H9 (cell line): ENCODE measurements around the gene ARMH1. TPM values are rescaled to one million over a fixed set of nuclear protein-coding genes. Genes with fewer than 3 reads are reported as not detected.

Source experiments
- DNase-seq: peaks from one replicate; pipeline ENCODE4 v3.0.0-alpha.2; 2017
- H2AFZ ChIP-seq: one replicate; pipeline ENCODE4 v1.6.1; 2013; ENCODE audit warnings: mild to moderate bottlenecking, low read length, control low read depth, moderate library complexity
- H2AK5ac ChIP-seq: 2 replicates; pipeline ENCODE4 v1.6.1; 2013; ENCODE audit warnings: low read length, control low read depth, mixed read lengths; ENCODE audit not compliant: insufficient read length
- H2BK120ac ChIP-seq: one replicate; pipeline ENCODE4 v1.6.1; 2013; ENCODE audit warnings: low read depth, mild to moderate bottlenecking, low read length, control low read depth, inconsistent platforms; ENCODE audit not compliant: poor library complexity, severe bottlenecking
- H2BK12ac ChIP-seq: 2 replicates; pipeline ENCODE4 v1.6.1; 2013; ENCODE audit warnings: low read length, control low read depth, mixed read lengths, low read depth; ENCODE audit not compliant: insufficient read length
- H2BK15ac ChIP-seq: 2 replicates; pipeline ENCODE4 v1.6.1; 2013; ENCODE audit warnings: low read depth, low read length, control low read depth
- H2BK20ac ChIP-seq: one replicate; pipeline ENCODE4 v1.6.1; 2013; ENCODE audit warnings: low read depth, mild to moderate bottlenecking, low read length, control low read depth, inconsistent platforms; ENCODE audit not compliant: poor library complexity, severe bottlenecking
- H2BK5ac ChIP-seq: 2 replicates; pipeline ENCODE4 v1.6.1; 2013; ENCODE audit warnings: low read length, control low read depth, mixed read lengths; ENCODE audit not compliant: insufficient read length
- H3K14ac ChIP-seq: 2 replicates; pipeline ENCODE4 v1.6.1; 2013; ENCODE audit warnings: low read length, control low read depth; ENCODE audit not compliant: insufficient read depth
- H3K18ac ChIP-seq: 2 replicates; pipeline ENCODE4 v1.6.1; 2013; ENCODE audit warnings: low read depth, mild to moderate bottlenecking, mixed read lengths, low read length, control low read depth; ENCODE audit not compliant: insufficient read length
- H3K23ac ChIP-seq: 2 replicates; pipeline ENCODE4 v1.6.1; 2013; ENCODE audit warnings: low read length, control low read depth, mixed read lengths, low read depth; ENCODE audit not compliant: insufficient read length
- H3K23me2 ChIP-seq: 2 replicates; pipeline ENCODE4 v1.6.1; 2013; ENCODE audit warnings: low read depth, mild to moderate bottlenecking, mixed read lengths, low read length, control low read depth; ENCODE audit not compliant: insufficient read length, poor library complexity, severe bottlenecking
- H3K27ac ChIP-seq: 2 replicates; pipeline ENCODE4 v1.5.1; 2013; ENCODE audit warnings: low read length, control low read depth, mixed read lengths, low read depth; ENCODE audit not compliant: insufficient read length
- H3K27me3 ChIP-seq: 2 replicates; pipeline ENCODE4 v1.6.1; 2013; ENCODE audit warnings: low read length, control low read depth, inconsistent platforms; ENCODE audit not compliant: insufficient read depth
- H3K4ac ChIP-seq: 2 replicates; pipeline ENCODE4 v1.6.1; 2013; ENCODE audit warnings: low read depth, mild to moderate bottlenecking, control low read depth, inconsistent platforms, low read length, moderate library complexity
- H3K4me1 ChIP-seq: 2 replicates; pipeline ENCODE4 v1.6.1; 2013; ENCODE audit warnings: low read length, control low read depth, inconsistent platforms; ENCODE audit not compliant: insufficient read depth
- H3K4me2 ChIP-seq: 2 replicates; pipeline ENCODE4 v1.6.1; 2013; ENCODE audit warnings: low read length, control low read depth, mixed read lengths; ENCODE audit not compliant: insufficient read length, insufficient read depth
- H3K56ac ChIP-seq: 2 replicates; pipeline ENCODE4 v1.6.1; 2013; ENCODE audit warnings: low read depth, mild to moderate bottlenecking, mixed read lengths, low read length, control low read depth; ENCODE audit not compliant: insufficient read length
- H3K79me1 ChIP-seq: 2 replicates; pipeline ENCODE4 v1.6.1; 2013; ENCODE audit warnings: low read depth, mild to moderate bottlenecking, moderate library complexity, low read length, control low read depth, inconsistent platforms; ENCODE audit not compliant: insufficient read depth, poor library complexity, severe bottlenecking
- H3K79me2 ChIP-seq: 2 replicates; pipeline ENCODE4 v1.6.1; 2013; ENCODE audit warnings: low read length, control low read depth, inconsistent platforms; ENCODE audit not compliant: insufficient read depth
- H3K9ac ChIP-seq: 2 replicates; pipeline ENCODE4 v1.6.1; 2013; ENCODE audit warnings: low read length, control low read depth, mixed read lengths; ENCODE audit not compliant: insufficient read length; ENCODE audit errors: extremely low read depth
- H3K9me3 ChIP-seq: one replicate; pipeline ENCODE4 v1.6.1; 2013; ENCODE audit warnings: low read depth, low read length, inconsistent platforms; ENCODE audit not compliant: control insufficient read depth
- H3T11ph ChIP-seq: one replicate; pipeline ENCODE4 v1.6.1; 2013; ENCODE audit warnings: mild to moderate bottlenecking, low read length, control low read depth, inconsistent platforms
- H4K20me1 ChIP-seq: one replicate; pipeline ENCODE4 v1.6.1; 2013; ENCODE audit not compliant: control insufficient read depth, insufficient read length, insufficient read depth
- H4K5ac ChIP-seq: 2 replicates; pipeline ENCODE4 v1.6.1; 2013; ENCODE audit warnings: low read depth, mild to moderate bottlenecking, mixed read lengths, low read length, control low read depth; ENCODE audit not compliant: insufficient read length
- H4K8ac ChIP-seq: replicated peaks from 2 replicates; pipeline ENCODE4 v1.6.1; 2013; ENCODE audit warnings: low read length, control low read depth, mixed read lengths, low read depth; ENCODE audit not compliant: insufficient read length
- H4K91ac ChIP-seq: 2 replicates; pipeline ENCODE4 v1.6.1; 2013; ENCODE audit warnings: low read depth, mild to moderate bottlenecking, moderate library complexity, mixed read lengths, low read length, control low read depth; ENCODE audit not compliant: insufficient read length
- H3K27ac Mint-ChIP-seq, 3 experiments: 2 replicates in 2 of 3; 3 replicates in 1 of 3; pipeline ENCODE4 v1.8.0; 2020 to 2021; ENCODE audit warnings: mixed read lengths in 3 of 3, mild to moderate bottlenecking in 1 of 3, moderate library complexity in 1 of 3
- H3K27me3 Mint-ChIP-seq: 2 replicates; pipeline ENCODE4 v1.8.0; 2021; ENCODE audit warnings: low read depth, mild to moderate bottlenecking, moderate library complexity, mixed read lengths
- H3K36me3 Mint-ChIP-seq, 3 experiments: 2 replicates in 2 of 3; 3 replicates in 1 of 3; pipeline ENCODE4 v1.8.0; 2020 to 2021; ENCODE audit warnings: low read depth in 3 of 3, mixed read lengths in 3 of 3; ENCODE audit not compliant: insufficient read depth in 1 of 3
- H3K4me1 Mint-ChIP-seq, 2 experiments: 2 replicates each; pipeline ENCODE4 v1.8.0; 2020; ENCODE audit warnings: mixed read lengths in 2 of 2
- H3K4me3 Mint-ChIP-seq, 2 experiments: 2 replicates in 1 of 2; 3 replicates in 1 of 2; pipeline ENCODE4 v1.8.0; 2020 to 2021; ENCODE audit warnings: mild to moderate bottlenecking in 2 of 2, mixed read lengths in 2 of 2, moderate library complexity in 1 of 2
- H3K9me3 Mint-ChIP-seq, 2 experiments: 2 replicates in 1 of 2; 3 replicates in 1 of 2; pipeline ENCODE4 v1.8.0; 2020; ENCODE audit warnings: mild to moderate bottlenecking in 2 of 2, mixed read lengths in 2 of 2, moderate library complexity in 1 of 2
- WGBS: extraction: QIAGEN DNeasy Blood & Tissue Kit; methylation state at CpG from one replicate; pipeline ENCODE4 v1.1.7; 2013; ENCODE audit warnings: missing lambda C conversion rate, low lambda C conversion rate, mixed read lengths; ENCODE audit not compliant: insufficient read length; ENCODE audit errors: extremely low coverage; 5-methylcytosine and 5-hydroxymethylcytosine counted together
- total RNA-seq: library from RNA; stranded (reverse); gene quantifications from 2 replicates; pipeline ENCODE4 v1.2.1, GENCODE V29; 2021
- TF ChIP-seq, protein P1 (sequence below): fragments of 200-600 bp; sonication (generic); conservative IDR thresholded peaks from 3 replicates; pipeline ENCODE4 v1.8.0; 2021; ENCODE audit warnings: antibody characterized with exemption, mild to moderate bottlenecking

The ARMH1 gene
- total RNA-seq, 1 experiment from 2014 or later: 1.0 TPM

DNA sequence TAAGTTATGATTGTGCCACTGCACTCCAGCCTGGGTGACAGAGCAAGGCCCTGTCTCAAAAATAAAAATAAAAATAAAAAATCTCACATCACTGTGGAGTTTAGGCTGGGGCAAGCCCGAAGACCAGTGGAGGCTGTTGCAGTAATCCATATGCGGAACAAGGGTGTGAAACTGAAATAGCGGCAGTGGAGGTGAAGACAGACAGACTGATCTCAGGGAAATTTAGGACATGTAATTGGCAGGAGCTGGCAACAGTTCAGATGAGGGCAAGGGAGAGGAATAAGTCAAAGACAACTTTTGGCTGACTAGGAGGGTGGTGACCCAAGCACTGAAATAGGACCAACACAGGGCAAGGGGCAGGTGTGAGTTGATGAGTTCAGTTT lies 8.4 kb downstream of the ARMH1 start:
- peak overlapping the region in 1 of 3 experiments; percentile 39; a peak in 1 of 7 replicates for H3K27ac Mint-ChIP-seq
- Histone ChIP-seq H3K14ac (no peak overlapping the region), H2BK12ac (no peak overlapping the region), H3K23me2 (no peaks in the 10 kb centered on the region), H3K27ac (no peak overlapping the region), H3K18ac (no peak overlapping the region), H4K5ac (no peak overlapping the region), H3K4me2 (no peak overlapping the region), H2BK15ac (no peak overlapping the region), H2BK20ac (no peak overlapping the region), H3K79me2 (no peaks in the 10 kb centered on the region), H3K9ac (no peak overlapping the region), H3T11ph (no peak overlapping the region), H3K4me1 (peaks cover 10% of the 10 kb centered on the region; the same call in 1 of the 2 replicates), H3K56ac (no peak overlapping the region), H2BK120ac (no peak overlapping the region), H4K91ac (no peak overlapping the region), H4K20me1 (no peaks in the 10 kb centered on the region), H3K9me3 (no peaks in the 10 kb centered on the region), H2AK5ac (no peak overlapping the region), H3K79me1 (no peaks in the 10 kb centered on the region), H3K23ac (no peak overlapping the region), H3K27me3 (no peaks in the 10 kb centered on the region), H3K4ac (no peak overlapping the region), H2BK5ac (no peak overlapping the region), H4K8ac (no peak overlapping the region), H2AFZ (no peak overlapping the region)
- peaks cover 0 to 10% (median 0%) of the 10 kb centered on the region in 3 experiments; a peak in 3 of 7 replicates for H3K36me3 Mint-ChIP-seq
- H3K4me1 Mint-ChIP-seq: peaks cover 19 to 22% of the 10 kb centered on the region in 2 experiments
- no peaks in the 10 kb centered on the region; a peak in 1 of 5 replicates for H3K9me3 Mint-ChIP-seq
- no peaks in the 10 kb centered on the region; the same call in 1 of the 2 replicates for H3K27me3 Mint-ChIP-seq
- TF ChIP-seq, protein P1, sequence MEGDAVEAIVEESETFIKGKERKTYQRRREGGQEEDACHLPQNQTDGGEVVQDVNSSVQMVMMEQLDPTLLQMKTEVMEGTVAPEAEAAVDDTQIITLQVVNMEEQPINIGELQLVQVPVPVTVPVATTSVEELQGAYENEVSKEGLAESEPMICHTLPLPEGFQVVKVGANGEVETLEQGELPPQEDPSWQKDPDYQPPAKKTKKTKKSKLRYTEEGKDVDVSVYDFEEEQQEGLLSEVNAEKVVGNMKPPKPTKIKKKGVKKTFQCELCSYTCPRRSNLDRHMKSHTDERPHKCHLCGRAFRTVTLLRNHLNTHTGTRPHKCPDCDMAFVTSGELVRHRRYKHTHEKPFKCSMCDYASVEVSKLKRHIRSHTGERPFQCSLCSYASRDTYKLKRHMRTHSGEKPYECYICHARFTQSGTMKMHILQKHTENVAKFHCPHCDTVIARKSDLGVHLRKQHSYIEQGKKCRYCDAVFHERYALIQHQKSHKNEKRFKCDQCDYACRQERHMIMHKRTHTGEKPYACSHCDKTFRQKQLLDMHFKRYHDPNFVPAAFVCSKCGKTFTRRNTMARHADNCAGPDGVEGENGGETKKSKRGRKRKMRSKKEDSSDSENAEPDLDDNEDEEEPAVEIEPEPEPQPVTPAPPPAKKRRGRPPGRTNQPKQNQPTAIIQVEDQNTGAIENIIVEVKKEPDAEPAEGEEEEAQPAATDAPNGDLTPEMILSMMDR: no peak
- no CpG with 5 or more reads among the region's 3 CpGs for WGBS
- no peak for DNase-seq
- H3K4me3 Mint-ChIP-seq: no peak overlapping the region
